Measurements from ENCODE around the gene TCTN2.
A peak's percentile ranks its signal among the peaks of the same experiment; 100 is the strongest.

The TCTN2 gene

DNA sequence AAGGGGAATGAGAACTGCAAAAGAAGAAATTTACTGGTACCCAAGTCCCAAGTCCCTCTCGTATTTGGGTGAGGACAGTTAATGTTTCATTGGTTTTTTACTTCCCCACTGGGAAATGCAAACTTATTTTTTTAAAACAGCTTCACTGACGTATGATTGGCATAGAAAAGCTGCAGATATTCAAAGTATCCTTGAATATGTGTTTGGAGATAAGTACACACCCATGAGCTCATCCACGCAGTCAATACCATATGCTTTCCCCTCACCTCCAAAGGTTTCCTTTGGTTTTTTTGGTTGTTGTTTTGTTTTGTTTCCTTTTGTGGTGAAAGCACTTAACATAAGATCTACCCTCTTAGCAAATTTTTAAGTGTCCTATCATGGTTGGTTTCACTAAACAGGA, 13.1 kb downstream of the TCTN2 start:
- DNase-seq (ENCODE audit: low read depth in 2 of 3, low spot score in 2 of 3), result no peak

DNA sequence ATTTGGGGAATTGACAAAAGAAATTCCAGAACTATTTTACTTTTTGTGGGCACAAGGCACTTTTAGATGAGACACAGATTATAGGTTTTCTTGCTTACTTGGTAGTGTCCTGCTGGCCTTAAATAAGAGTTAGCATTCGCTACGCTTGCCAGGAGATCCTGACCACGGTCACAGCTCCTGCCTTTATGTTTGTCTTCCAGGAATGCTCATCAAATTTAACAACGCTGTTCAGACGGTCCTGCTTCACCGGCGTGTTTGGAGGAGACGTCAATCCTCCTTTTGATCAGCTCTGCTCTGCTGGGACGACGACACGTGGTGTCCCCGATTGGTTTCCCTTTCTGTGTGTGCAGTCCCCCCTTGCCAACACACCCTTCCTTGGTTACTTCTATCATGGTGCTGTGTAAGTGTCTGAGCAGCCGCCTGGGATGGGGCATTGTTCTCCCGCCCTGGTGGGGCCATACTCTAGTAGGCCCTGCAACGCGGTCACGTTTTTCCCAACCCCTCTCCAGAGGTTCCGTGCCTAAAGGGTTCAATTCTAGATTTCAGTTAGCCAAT, 15.8 kb downstream of the TCTN2 start:
- DNase-seq (ENCODE audit: low read depth in 2 of 3, low spot score in 2 of 3), result no peak

DNA sequence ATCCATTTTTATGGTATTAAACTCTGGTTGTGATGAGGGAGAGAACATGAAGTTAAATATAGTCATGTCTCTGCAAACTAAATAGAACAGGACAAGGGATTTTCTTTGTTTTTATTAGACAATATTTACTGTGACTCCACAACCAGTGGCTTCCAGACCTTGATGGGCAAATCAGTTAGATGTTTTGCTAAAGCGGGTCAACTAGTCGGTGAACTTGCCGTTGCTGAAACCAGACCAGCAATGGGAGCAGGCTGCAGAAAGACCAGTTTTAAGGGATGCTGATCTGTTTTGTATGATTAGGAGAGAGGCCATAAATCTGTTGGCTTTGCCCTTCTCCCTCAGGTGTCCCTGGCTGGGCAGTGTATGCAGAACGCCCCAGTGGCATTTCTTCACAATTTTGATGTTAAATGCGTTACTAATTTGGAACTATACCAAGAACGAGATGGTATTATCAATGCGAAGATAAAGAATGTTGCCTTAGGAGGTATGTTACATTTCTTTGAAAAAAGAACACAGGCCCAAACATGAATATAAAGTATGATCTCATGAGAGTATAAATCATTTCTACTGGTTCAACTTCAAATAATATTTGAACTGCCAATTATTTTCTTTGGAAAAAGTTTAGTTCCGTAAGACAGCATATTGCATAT, 19.4 kb downstream of the TCTN2 start:
- DNase-seq (ENCODE audit: low read depth in 2 of 3, low spot score in 2 of 3), result no peak

DNA sequence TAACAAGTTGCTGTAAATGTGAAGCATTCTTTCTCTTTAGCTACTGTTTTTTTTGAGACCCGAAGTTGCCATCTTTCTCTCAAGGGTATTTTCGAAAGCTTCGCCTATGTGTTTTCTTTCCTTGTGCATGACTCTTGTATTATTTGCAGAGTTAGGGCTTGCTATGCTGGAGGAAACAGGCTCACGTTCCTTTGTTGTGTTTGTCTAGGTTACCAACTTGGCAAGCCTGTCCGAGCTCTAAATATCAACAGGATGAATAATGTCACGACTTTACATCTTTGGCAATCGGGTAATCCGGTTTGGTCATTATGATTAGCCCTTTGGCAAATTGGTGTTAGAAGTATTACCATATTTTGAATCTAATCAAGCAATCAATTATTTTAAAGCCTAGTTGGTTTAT, 25.3 kb downstream of the TCTN2 start:
- no peak for DNase-seq (ENCODE audit: low read depth in 2 of 3, low spot score in 2 of 3)

DNA sequence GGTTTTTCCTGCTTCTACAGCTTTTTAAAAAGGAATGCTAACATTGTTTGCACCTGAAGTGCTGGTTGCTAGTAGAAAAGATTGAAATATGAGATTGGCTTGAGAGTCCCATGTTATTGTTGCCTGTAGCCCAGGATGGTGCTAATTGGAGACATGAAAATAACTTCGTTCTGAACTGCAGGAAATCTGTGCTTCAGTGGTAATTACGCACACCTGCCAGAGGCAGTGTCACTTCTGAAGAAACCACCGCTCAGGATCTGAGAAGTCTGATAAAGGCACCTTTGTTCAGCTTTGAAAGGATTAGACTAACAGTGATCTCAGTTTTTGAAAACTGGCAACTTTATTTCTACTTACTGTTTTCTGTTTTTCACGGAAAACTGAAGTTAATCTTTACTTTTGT, 25.7 kb downstream of the TCTN2 start:
- no peak for DNase-seq (ENCODE audit: low read depth in 2 of 3, low spot score in 2 of 3)

DNA sequence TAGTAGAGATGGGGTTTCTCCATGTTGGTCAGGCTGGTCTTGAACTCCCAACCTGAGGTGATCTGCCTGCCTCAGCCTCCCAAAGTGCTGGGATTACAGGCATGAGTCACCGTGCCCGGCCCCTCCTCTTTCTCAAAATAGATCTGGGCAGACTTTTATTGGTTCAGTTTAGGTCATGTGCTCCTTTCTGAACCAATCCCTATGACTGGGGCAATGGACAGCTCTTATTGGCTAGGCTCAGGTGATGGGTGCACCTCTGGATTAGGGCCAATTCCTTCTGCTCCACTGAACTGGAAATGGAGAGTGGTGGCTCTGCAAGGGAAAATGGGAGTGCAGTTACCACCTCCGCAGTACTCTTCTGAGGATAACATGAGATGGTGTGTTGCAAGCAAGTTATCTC, 35.0 kb downstream of the TCTN2 start:
- no peak for DNase-seq (ENCODE audit: low read depth in 2 of 3, low spot score in 2 of 3)

DNA sequence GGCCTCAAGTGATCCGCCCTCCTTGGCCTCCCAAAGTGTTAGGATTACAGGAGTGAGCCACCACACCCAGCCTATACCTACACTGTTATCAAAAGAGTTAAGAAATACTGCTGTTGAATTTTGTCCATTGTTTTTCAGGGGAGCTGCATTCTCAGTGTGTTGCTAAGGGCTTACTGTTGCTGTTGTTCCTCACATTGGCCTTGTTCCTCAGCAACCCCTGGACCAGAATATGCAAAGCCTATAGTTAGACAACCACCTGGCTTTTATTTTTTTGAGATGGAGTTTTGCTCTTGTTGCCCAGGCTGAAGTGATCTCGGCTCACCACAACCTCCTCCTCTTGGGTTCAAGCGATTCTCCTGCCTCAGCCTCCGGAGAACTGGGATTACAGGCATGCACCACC, 36.6 kb downstream of the TCTN2 start:
- no peak for DNase-seq (ENCODE audit: low read depth in 2 of 3, low spot score in 2 of 3)

DNA sequence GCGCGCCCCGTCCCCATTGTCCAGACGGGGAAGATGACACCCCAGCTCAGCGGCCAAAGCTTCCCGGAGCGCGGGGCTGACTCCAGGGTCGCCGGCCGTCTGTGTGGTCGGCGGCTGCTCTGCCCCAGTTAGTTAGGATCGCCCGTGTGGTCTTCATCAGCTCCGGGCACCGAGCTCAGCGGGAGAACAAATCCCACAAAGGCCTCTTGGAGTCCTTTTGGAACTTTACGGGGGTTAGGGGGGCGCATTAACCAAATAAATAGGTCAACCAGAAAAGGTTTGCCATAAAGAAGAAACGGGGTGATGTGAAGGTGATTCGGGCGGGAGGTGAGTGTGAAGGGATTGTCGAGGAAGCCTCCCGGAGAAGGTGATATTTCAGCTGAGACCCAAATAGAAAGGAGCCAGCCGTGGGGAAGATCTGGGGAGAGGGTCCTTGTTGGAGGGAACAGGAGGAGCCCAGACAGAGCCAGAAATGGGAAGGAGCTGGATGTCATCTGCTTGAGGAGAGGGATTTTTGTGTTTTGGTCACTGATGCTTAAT, 41.9 kb downstream of the TCTN2 start:
- DNase-seq (ENCODE audit: low read depth in 2 of 3, low spot score in 2 of 3), result no peak

DNA sequence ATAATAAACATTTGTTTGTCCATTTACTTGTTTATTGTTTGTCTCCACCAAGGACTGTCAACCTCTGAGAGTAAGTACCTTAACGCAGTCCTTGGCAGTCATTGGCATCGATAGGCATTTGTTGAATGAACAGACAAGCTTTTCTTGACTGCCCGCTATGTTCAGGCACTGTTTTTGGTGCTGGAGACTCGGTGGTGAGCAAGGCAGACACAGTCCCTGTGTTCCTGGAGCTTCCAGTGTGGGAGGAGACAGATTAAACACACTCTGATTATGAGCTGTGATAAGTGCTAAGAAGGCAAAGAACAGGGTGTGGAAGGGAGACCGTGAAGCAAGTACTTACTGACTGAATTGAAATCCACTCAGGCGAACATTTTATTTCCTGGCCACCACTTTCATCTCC, 42.5 kb downstream of the TCTN2 start:
- no peak for DNase-seq (ENCODE audit: low read depth in 2 of 3, low spot score in 2 of 3)

DNA sequence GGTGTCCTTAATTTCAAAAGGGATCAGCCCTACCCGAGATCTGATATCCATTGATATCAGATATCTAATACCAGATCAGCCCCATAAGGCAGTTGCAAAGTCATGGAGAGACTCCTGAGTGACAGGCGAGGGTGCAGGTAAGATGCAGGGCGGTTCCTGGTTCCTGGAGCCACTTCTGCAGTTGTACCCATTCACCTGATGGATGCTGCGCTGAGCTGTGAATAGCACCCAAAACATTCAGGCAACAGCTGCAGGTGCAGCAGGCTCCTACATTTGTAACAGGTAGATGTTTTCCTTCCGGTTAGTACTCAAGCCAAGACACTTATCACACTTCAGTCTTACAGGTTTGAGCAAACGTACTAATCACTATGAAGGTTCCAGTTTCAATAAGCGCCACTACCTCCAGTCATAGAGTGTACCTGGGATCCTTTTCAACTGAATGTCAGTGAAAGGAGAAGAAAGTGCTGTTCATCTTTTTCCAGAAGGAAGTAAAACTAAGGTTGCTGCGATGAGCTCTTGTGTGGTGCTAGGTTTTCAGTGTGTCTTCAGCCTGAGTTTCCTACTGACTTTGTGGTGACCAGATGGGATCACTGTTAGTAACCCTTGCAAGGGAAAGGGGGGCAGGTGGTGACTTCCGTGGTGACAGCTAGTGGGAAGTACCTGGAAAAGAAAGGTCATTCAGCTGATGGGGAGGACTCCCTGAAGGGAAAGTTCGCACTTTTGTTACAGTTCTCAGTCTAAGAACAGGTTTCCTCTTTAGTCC, 43.1 kb downstream of the TCTN2 start:
- peak in 1 of 3 experiments; percentile 36 for DNase-seq (ENCODE audit: low read depth in 2 of 3, low spot score in 2 of 3)

DNA sequence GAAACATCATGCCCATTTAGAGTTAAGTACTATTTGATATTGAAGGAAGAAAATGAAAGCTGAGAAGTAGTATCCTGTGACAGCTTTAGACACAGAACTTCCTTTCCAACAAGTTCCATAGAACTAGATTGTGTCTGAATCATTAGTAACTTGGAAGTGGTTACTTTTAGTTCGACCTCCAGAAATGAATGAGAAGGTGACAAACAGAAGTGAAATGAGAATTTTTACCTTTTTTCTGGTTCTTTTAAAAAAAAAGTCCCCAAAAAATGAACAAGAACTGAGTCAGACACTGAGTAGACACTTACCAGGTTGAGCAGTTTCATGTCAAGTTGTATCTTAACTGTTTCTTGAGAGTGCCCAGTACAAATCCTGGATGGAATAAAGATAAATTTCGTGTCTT, 44.3 kb downstream of the TCTN2 start:
- no peak for DNase-seq (ENCODE audit: low read depth in 2 of 3, low spot score in 2 of 3)

DNA sequence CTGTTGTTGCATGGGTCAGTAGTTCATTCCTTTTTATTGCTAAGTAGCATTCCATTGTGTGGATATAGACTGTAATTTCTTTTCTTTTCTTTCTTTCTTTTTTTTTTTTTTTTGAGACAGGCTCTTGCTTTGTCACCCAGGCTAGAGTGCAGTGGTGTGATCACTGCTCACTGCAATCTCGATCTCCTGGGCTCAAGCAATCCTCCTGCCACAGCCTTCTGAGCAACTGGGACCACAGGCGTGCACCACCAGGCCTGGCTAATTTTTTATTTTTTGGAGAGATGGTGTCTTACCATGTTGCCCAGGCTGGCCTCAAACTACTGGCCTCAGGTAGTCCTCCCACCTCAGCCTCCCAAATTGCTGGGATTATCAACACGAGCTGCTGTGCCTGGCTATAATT, 46.4 kb downstream of the TCTN2 start:
- no peak for DNase-seq (ENCODE audit: low read depth in 2 of 3, low spot score in 2 of 3)

DNA sequence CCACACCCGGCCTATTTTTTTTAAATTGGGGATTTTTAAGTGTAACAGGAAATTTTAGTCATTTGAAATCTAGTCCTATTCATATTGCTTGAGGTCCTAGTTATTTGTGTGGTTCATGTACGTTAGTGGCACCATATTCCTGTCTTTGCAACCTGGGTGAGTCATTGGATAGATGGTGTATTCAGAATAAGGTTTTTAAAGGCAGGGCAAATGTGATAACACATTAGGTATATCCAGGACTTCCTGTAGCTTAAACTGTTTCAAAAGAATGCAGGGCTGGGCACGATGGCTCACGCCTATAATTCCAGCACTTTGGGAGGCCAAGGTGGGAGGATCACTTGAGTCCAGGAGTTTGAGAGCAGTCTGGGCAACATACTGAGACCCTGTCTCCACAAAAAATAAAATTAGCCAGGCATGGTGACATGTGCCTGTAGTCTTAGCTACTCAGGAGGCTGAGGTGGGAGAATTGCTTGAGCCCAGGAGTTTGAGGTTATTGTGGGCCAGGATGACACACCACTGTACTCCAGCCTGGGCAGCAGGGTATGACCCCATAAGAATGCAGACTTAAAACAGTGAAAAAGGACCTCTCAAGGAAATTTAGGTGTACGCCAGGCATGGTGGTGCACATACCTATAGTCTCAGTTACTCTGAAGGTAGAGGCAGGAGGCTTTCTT, 49.4 kb downstream of the TCTN2 start:
- DNase-seq (ENCODE audit: low read depth in 2 of 3, low spot score in 2 of 3), result no peak

DNA sequence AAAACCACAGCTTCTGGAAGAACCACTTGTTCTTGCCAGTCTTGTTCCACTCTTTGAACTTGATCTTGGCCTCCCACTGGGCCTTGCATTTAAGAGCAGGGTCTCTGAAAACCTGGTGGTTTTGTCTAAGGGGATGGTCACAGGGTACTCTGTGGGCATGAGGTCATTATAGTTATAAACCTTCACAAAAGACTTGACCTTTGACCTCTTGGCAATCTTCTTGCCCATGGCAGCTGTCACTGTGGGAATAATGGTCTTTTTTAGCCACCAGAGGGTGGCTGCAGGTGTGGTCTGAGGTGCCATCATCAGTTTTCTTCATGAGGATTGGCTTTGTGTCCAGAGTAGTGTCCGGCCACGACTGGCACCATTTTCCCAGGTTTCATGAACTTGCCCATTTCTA, 50.3 kb downstream of the TCTN2 start:
- DNase-seq (ENCODE audit: low read depth in 2 of 3, low spot score in 2 of 3), result no peak

DNA sequence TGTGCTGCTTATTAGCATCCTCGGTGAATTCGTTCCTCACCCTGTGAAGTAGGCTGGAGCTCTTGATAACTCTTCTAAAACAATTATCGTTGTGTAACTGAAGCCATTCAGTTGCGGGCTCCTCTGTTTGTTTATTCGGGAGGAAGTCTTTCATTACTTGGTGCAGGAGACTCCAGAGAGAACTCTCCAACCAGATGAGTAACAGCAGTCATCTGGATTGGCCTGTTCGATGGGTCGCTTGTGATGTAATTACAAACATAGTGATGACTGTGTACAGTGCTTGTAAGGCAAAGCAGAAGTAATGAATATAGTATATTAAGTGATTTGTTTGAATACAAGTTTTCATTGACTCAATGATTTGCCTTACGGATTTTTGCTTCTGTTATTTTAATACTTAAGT, 52.1 kb downstream of the TCTN2 start:
- DNase-seq (ENCODE audit: low read depth in 2 of 3, low spot score in 2 of 3), result no peak

DNA sequence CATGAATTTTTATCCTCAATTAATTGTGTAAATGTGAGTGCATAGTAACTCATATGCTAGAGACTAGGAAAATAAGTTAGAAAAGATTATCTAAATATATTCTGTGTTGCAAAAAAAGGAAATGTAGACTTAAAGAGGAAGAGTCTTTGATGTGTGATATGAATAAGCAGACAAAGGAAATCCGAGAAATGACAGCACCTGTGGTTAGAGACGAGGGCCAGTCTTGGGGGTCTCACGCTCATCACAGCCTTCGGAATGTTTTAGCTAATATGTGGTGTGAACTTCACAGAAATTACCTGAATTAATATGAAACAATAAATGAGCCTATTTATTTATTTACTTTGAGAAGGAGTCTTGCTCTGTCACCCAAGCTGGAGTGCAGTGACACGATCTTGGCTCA, 52.9 kb downstream of the TCTN2 start:
- no peak for DNase-seq (ENCODE audit: low read depth in 2 of 3, low spot score in 2 of 3)

DNA sequence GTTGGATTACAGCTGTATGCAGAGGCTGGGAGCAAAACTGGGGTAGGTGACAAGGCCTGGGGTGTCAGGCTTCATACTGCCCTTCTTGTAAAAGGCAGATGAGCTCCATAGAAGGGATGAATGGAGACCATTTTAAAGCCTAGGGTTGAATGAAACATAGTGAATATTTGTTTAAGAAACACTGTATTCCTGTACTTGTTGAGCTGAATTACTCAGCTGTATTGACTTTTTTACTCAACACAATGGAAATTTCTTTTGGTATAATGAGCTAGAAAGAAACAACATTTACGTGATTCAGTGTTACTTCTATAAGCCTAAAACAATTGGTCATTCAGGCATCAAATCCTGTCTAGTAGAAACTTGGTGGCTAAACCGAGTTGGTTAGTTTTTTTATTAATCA, 55.3 kb downstream of the TCTN2 start:
- DNase-seq (ENCODE audit: low read depth in 2 of 3, low spot score in 2 of 3), result no peak

DNA sequence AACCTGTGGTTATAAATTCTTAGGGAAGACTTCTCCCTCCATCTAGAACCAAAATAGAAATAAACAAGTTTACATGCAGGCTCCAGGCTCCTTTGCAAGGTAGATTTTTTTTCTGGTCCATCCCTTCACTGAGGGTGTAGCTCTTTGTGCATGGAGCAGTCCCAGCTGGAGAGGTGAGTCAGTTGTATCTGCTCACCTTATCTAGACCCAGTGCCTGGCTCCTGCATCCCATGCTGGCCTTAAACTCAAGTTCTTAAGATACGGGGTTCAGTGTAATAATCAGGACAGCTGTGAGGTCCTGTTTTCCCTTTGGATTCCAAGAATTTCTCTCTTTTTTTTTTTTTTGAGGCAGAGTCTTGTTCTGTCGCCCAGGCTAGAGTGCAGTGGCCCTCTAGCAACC, 56.0 kb downstream of the TCTN2 start:
- DNase-seq (ENCODE audit: low read depth in 2 of 3, low spot score in 2 of 3), result no peak

DNA sequence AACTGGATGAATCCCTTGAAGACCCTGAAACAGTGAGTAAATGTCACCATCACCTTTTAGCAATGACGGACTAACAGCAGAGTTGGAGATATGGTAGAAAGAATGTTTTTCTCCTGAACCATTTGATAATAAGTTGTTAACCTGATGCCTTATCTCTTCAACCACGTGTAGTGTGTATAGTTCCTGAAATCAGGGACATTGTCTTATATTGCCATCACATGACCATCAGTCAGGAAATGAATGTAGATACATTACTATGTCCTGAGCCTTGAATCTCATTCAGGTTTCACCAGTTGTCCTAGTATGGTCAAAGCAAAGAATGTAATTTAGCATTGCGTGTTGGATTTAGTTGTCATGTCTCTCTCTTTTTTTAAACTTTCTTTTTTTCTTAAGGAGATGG, 57.0 kb downstream of the TCTN2 start:
- no peak for DNase-seq (ENCODE audit: low read depth in 2 of 3, low spot score in 2 of 3)

DNA sequence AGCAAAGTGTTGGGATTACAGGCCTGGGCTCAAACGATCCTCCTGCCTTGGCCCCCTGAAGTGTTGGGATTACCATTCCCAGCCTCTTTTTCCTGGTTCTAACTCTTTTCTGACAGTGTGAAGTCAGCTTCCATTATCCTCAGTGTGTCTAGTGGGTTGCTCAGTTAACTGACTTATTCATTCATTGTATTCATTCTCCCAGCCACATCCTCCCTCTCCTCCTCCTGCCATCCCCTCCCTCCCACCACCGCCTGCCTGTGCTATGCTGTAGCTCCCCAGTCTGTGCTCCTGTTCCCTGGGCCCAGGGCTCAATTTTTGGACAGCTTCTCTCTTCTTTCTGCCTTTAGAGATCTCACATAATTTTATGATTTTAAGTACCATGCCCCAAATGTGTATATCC, 60.7 kb downstream of the TCTN2 start:
- no peak for DNase-seq (ENCODE audit: low read depth in 2 of 3, low spot score in 2 of 3)

DNA sequence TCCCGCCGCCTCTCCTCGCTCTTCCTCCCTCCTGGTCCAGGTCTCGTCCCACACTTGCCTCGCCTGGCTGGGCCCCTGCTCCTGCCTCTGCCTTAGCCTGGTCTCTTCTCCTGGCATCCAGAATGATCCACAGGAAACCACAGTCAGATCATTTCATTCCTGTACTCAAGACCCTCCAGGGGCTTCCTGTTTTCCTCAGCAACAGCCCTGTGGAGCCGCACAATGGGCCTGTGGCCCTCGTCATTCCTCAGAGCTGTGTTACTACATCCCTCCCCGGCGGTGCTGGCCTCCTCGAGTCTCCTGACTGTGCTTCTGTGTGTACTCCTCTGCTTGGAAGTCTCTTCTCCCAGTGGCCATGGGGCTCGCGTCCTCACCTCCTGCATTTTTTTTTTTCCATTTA, 61.3 kb downstream of the TCTN2 start:
- DNase-seq (ENCODE audit: low read depth in 2 of 3, low spot score in 2 of 3), result no peak

DNA sequence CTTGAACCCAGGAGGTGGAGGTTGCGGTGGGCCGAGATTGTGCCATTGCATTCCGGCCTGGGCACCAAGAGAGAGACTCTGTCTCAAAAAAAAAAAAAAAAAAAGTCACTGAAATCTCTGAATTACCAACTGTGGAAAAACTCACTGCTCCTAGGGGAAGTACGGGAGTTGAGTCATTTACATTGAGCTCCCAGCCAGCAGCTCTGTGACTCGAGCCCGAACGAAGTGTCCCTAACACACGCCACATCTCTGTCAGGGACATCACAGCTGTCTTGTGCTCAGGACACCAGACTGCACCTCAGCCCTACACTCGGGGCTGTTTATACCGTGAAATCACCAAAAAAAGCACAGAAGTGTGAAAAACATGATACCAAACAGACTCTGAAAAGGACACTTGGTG, 62.3 kb downstream of the TCTN2 start:
- no peak for DNase-seq (ENCODE audit: low read depth in 2 of 3, low spot score in 2 of 3)
